ENCODE data around the gene ALPK1.

ALPK1 gene

DNA sequence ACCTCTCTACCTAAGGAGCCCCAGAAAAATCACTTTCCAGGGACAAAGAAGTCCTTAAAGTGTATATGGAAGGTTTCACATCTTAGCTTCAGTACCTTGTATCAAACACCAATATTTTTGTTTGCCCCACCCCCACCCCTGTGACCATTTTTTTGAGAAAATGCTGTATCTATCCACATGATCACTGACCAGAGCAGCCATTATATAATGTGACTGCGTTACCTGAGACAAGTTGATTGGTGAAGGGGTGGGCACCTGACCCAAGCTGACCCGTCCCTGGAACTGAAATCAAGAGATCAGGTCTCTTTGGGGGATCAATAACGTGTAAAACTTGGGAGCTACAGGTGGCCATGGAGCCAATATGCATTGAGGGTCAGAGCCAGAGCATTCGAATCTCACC, 22.2 kb upstream of the ALPK1 start:
- Histone ChIP-seq H3K9me3 (replicated peaks; ENCODE audit: insufficient read depth, low read length) (no peaks in the 10 kb centered on the region), H3K4me3 (ENCODE audit: low read length) (no peak overlapping the region), H3K4me1 (ENCODE audit: low read length) (peaks cover 14% of the 10 kb centered on the region), H4K20me1 (ENCODE audit: insufficient read depth, low read length) (no peaks in the 10 kb centered on the region; the same call in 1 of the 2 replicates), H3K79me2 (ENCODE audit: low read length) (peaks cover 64% of the 10 kb centered on the region), H3K36me3 (replicated peaks; ENCODE audit: insufficient read depth, low read length) (peaks cover 9% of the 10 kb centered on the region; the same call in 1 of the 2 replicates), H2AFZ (ENCODE audit: low read length) (no peak overlapping the region), H3F3A (ENCODE audit: insufficient read depth, low read length) (peaks cover 16% of the 10 kb centered on the region), H3K9ac (ENCODE audit: low read length) (no peak overlapping the region), H3K9me2 (replicated peaks; ENCODE audit: insufficient read depth, low read length) (no peaks in the 10 kb centered on the region), H3K4me2 (ENCODE audit: low read depth, low read length) (no peak overlapping the region), H3K27me3 (replicated peaks; ENCODE audit: insufficient read depth, low read length) (no peaks in the 10 kb centered on the region), H3K27ac (ENCODE audit: low read length) (no peak overlapping the region)
- DNase-seq: no peak
- TF ChIP-seq EZH2 (optimal IDR thresholded peaks at IDR 0.05; ENCODE audit: low read depth, low read length) (no peak), EZH2phosphoT487 (IDR thresholded peaks at IDR 0.05; ENCODE audit: low read length) (no peak)
- TF ChIP-seq, protein P1, sequence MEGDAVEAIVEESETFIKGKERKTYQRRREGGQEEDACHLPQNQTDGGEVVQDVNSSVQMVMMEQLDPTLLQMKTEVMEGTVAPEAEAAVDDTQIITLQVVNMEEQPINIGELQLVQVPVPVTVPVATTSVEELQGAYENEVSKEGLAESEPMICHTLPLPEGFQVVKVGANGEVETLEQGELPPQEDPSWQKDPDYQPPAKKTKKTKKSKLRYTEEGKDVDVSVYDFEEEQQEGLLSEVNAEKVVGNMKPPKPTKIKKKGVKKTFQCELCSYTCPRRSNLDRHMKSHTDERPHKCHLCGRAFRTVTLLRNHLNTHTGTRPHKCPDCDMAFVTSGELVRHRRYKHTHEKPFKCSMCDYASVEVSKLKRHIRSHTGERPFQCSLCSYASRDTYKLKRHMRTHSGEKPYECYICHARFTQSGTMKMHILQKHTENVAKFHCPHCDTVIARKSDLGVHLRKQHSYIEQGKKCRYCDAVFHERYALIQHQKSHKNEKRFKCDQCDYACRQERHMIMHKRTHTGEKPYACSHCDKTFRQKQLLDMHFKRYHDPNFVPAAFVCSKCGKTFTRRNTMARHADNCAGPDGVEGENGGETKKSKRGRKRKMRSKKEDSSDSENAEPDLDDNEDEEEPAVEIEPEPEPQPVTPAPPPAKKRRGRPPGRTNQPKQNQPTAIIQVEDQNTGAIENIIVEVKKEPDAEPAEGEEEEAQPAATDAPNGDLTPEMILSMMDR (IDR thresholded peaks at IDR 0.05; ENCODE audit: low read length): no peak

DNA sequence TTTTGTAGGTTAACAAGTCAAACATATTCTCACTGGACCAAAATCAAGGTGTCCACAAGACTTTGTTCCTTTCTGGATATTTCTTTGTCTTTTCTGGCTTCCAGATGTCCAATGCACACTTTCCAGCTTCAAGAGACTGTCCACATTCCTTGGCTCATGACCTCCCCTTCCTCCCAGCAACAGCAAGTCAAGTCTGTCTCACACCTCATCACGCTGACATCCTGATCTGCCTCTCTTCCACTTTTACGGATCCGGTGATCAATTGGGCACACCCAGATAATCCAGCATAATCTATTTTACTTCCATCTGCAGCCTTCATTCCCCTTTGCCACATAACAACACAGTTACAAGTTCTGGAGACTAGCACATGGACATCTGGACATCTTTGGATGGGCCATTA, 21.1 kb upstream of the ALPK1 start:
- peaks cover 9% of the 10 kb centered on the region; the same call in 1 of the 2 replicates for H3K36me3 ChIP-seq (replicated peaks; ENCODE audit: insufficient read depth, low read length)
- no peaks in the 10 kb centered on the region for H3K9me3 ChIP-seq (replicated peaks; ENCODE audit: insufficient read depth, low read length)
- TF ChIP-seq EZH2 (optimal IDR thresholded peaks at IDR 0.05; ENCODE audit: low read depth, low read length) (no peak), EZH2phosphoT487 (IDR thresholded peaks at IDR 0.05; ENCODE audit: low read length) (no peak)
- TF ChIP-seq, protein P1 (IDR thresholded peaks at IDR 0.05; ENCODE audit: low read length): no peak
- no peak overlapping the region for H3K27ac ChIP-seq (ENCODE audit: low read length)
- no peak overlapping the region for H3K4me2 ChIP-seq (ENCODE audit: low read depth, low read length)
- peaks cover 24% of the 10 kb centered on the region for H3K4me1 ChIP-seq (ENCODE audit: low read length)
- H2AFZ ChIP-seq (ENCODE audit: low read length): no peak overlapping the region
- H3K79me2 ChIP-seq (ENCODE audit: low read length): peaks cover 76% of the 10 kb centered on the region
- DNase-seq: no peak
- no peaks in the 10 kb centered on the region for H3K9me2 ChIP-seq (replicated peaks; ENCODE audit: insufficient read depth, low read length)
- no peak overlapping the region for H3K9ac ChIP-seq (ENCODE audit: low read length)
- H4K20me1 ChIP-seq (ENCODE audit: insufficient read depth, low read length): no peaks in the 10 kb centered on the region; the same call in 1 of the 2 replicates
- H3K4me3 ChIP-seq (ENCODE audit: low read length): no peak overlapping the region
- no peaks in the 10 kb centered on the region for H3K27me3 ChIP-seq (replicated peaks; ENCODE audit: insufficient read depth, low read length)
- peaks cover 26% of the 10 kb centered on the region for H3F3A ChIP-seq (ENCODE audit: insufficient read depth, low read length)

DNA sequence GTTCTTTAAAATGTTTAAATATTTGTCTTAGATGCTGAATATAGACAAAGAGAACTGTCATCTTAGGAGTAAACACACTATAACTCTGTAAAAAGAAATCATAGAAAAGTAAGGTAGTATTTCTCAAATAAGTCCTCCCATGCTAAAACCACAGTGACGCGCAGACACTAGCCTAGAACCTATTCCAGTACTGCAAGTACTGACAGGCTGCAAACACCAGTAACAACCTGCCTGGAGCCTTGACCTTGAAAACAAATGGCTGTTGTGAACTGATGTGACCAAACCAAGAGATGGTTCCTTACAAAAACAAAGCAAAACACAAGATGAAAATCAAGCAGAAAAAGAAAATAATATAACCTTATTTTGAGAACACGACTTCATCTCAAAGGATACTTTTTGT, 19.9 kb upstream of the ALPK1 start:
- DNase-seq: no peak
- Histone ChIP-seq H3K9ac (ENCODE audit: low read length) (no peak overlapping the region), H4K20me1 (ENCODE audit: insufficient read depth, low read length) (no peaks in the 10 kb centered on the region; the same call in 1 of the 2 replicates), H3K9me2 (replicated peaks; ENCODE audit: insufficient read depth, low read length) (no peaks in the 10 kb centered on the region), H3K4me2 (ENCODE audit: low read depth, low read length) (no peak overlapping the region), H3K79me2 (ENCODE audit: low read length) (peaks cover 84% of the 10 kb centered on the region), H3K9me3 (replicated peaks; ENCODE audit: insufficient read depth, low read length) (no peaks in the 10 kb centered on the region), H3K4me3 (ENCODE audit: low read length) (no peak overlapping the region), H3F3A (ENCODE audit: insufficient read depth, low read length) (peaks cover 33% of the 10 kb centered on the region), H3K36me3 (replicated peaks; ENCODE audit: insufficient read depth, low read length) (peaks cover 9% of the 10 kb centered on the region; the same call in 1 of the 2 replicates), H3K27me3 (replicated peaks; ENCODE audit: insufficient read depth, low read length) (no peaks in the 10 kb centered on the region), H2AFZ (ENCODE audit: low read length) (no peak overlapping the region), H3K4me1 (ENCODE audit: low read length) (peaks cover 30% of the 10 kb centered on the region), H3K27ac (ENCODE audit: low read length) (no peak overlapping the region)
- TF ChIP-seq, protein P1 (IDR thresholded peaks at IDR 0.05; ENCODE audit: low read length): no peak
- no peak for TF ChIP-seq EZH2 (optimal IDR thresholded peaks at IDR 0.05; ENCODE audit: low read depth, low read length)
- TF ChIP-seq EZH2phosphoT487 (IDR thresholded peaks at IDR 0.05; ENCODE audit: low read length): no peak
